ENCODE data around the gene CST9.
"Not testable (repeated sequence)": the region's sequence is repeated elsewhere in the genome, so short reads cannot be mapped to it uniquely, and the experiment has no call there.

CST9 gene

GRCh38 chr20:23637282-23638221, 31.8 kb upstream of the CST9 start, which contains the start of gene CST3:
Gene CST3, minus strand, starts transcription at chr20:23637955. Its CDS starts 93 bp downstream, at chr20:23637862.
- DNase-seq (ENCODE audit: low spot score), result peak; percentile 90

GRCh38 chr20:23636908-23637281, 31.2 kb upstream of the CST9 start:
- DNase-seq (ENCODE audit: low spot score), result no peak

GRCh38 chr20:23636182-23636907, 30.6 kb upstream of the CST9 start:
- no peak for DNase-seq (ENCODE audit: low spot score)

GRCh38 chr20:23635768-23636090, 30.0 kb upstream of the CST9 start:
- not testable (repeated sequence) for DNase-seq (ENCODE audit: low spot score)

- no peak for DNase-seq (ENCODE audit: low spot score)
Observed at GRCh38 chr20:23634985-23635767, 29.5 kb upstream of the CST9 start.

- no peak for DNase-seq (ENCODE audit: low spot score)
Observed at GRCh38 chr20:23634044-23634801, 28.5 kb upstream of the CST9 start.

- DNase-seq (ENCODE audit: low spot score), result no peak
Observed at GRCh38 chr20:23632711-23633573, 27.2 kb upstream of the CST9 start.

GRCh38 chr20:23631981-23632710, 26.4 kb upstream of the CST9 start:
- DNase-seq (ENCODE audit: low spot score), result no peak

- no peak for DNase-seq (ENCODE audit: low spot score)
Observed at GRCh38 chr20:23631226-23631822, 25.6 kb upstream of the CST9 start.

GRCh38 chr20:23630392-23630849, 24.7 kb upstream of the CST9 start:
- no peak for DNase-seq (ENCODE audit: low spot score)

GRCh38 chr20:23629542-23630391, 24.1 kb upstream of the CST9 start:
- DNase-seq (ENCODE audit: low spot score), result no peak

- DNase-seq (ENCODE audit: low spot score), result no peak
Observed at GRCh38 chr20:23629017-23629541, 23.4 kb upstream of the CST9 start.

GRCh38 chr20:23628402-23629016, 22.8 kb upstream of the CST9 start:
- no peak for DNase-seq (ENCODE audit: low spot score)

- no peak for DNase-seq (ENCODE audit: low spot score)
Observed at GRCh38 chr20:23627501-23627900, 21.8 kb upstream of the CST9 start.

- DNase-seq (ENCODE audit: low spot score), result no peak
Observed at GRCh38 chr20:23626040-23626620, 20.4 kb upstream of the CST9 start.

- no peak for DNase-seq (ENCODE audit: low spot score)
Observed at GRCh38 chr20:23625236-23625964, 19.7 kb upstream of the CST9 start.

GRCh38 chr20:23624324-23624691, 18.6 kb upstream of the CST9 start:
- DNase-seq (ENCODE audit: low spot score), result no peak
